DND-41 (cell line): Measurements from ENCODE around the gene DNAH17.

Experiments used
- ATAC-seq: fragments of 200-7000 bp; cut with Tn5 transposase; 3 replicates; pipeline ENCODE4 v1.9.1; 2021; ENCODE audit warnings: low read depth; ENCODE audit not compliant: insufficient read depth
- DNase-seq: peaks from one replicate; pipeline ENCODE4 v3.0.0-alpha.2; 2020
- H2AFZ ChIP-seq: 2 replicates; pipeline ENCODE4 v1.6.0; 2012; ENCODE audit warnings: low read depth, low read length
- H3K27ac ChIP-seq: 2 replicates; pipeline ENCODE4 v1.5.1; 2012; ENCODE audit warnings: low read length, inconsistent platforms
- H3K27me3 ChIP-seq: fragments of 200-600 bp; sonication (generic); 2 replicates; pipeline ENCODE4 v1.6.0; 2012; ENCODE audit warnings: low read length, mild to moderate bottlenecking, inconsistent platforms; ENCODE audit not compliant: insufficient read depth, poor library complexity
- H3K36me3 ChIP-seq: 2 replicates; pipeline ENCODE4 v1.5.1; 2012; ENCODE audit warnings: low read length, inconsistent platforms; ENCODE audit not compliant: insufficient read depth
- H3K4me1 ChIP-seq: 2 replicates; pipeline ENCODE4 v1.5.1; 2012; ENCODE audit warnings: mild to moderate bottlenecking, low read length; ENCODE audit not compliant: insufficient read depth
- H3K4me2 ChIP-seq: 2 replicates; pipeline ENCODE4 v1.6.0; 2012; ENCODE audit warnings: mild to moderate bottlenecking, moderate library complexity, low read length, inconsistent platforms; ENCODE audit not compliant: insufficient read depth
- H3K4me3 ChIP-seq, 2 experiments: fragments of 200-600 bp in 1 of 2; shearing (Covaris generic) in 1 of 2; 2 replicates each; pipeline ENCODE4 v1.5.1; 2012 to 2016; ENCODE audit warnings: inconsistent platforms in 2 of 2, low read length in 2 of 2, mild to moderate bottlenecking in 2 of 2, low read depth in 1 of 2, moderate library complexity in 1 of 2
- H3K79me2 ChIP-seq: 2 replicates; pipeline ENCODE4 v1.6.0; 2012; ENCODE audit warnings: low read length, inconsistent platforms; ENCODE audit not compliant: insufficient read depth
- H3K9ac ChIP-seq: 2 replicates; pipeline ENCODE4 v1.6.0; 2012; ENCODE audit warnings: low read depth, mild to moderate bottlenecking, inconsistent platforms, low read length, moderate library complexity
- H3K9me3 ChIP-seq: 2 replicates; pipeline ENCODE4 v1.5.1; 2012; ENCODE audit warnings: low read length, moderate library complexity, mild to moderate bottlenecking, inconsistent platforms; ENCODE audit not compliant: insufficient read depth, severe bottlenecking
- H4K20me1 ChIP-seq: 2 replicates; pipeline ENCODE4 v1.6.0; 2012; ENCODE audit warnings: low read length; ENCODE audit not compliant: insufficient read depth
- EZH2 ChIP-seq: IDR thresholded peaks from 3 replicates; pipeline ENCODE4 v1.6.1; 2012; ENCODE audit warnings: borderline replicate concordance, low read depth, mild to moderate bottlenecking, moderate library complexity, low read length, inconsistent platforms; ENCODE audit not compliant: severe bottlenecking
- TF ChIP-seq, protein P1 (sequence below): IDR thresholded peaks from 2 replicates; pipeline ENCODE4 v1.5.1; 2012; ENCODE audit warnings: borderline replicate concordance, low read length, moderate library complexity, mild to moderate bottlenecking; ENCODE audit not compliant: poor library complexity, severe bottlenecking; ENCODE audit errors: extremely low read depth

DNAH17 gene

DNA sequence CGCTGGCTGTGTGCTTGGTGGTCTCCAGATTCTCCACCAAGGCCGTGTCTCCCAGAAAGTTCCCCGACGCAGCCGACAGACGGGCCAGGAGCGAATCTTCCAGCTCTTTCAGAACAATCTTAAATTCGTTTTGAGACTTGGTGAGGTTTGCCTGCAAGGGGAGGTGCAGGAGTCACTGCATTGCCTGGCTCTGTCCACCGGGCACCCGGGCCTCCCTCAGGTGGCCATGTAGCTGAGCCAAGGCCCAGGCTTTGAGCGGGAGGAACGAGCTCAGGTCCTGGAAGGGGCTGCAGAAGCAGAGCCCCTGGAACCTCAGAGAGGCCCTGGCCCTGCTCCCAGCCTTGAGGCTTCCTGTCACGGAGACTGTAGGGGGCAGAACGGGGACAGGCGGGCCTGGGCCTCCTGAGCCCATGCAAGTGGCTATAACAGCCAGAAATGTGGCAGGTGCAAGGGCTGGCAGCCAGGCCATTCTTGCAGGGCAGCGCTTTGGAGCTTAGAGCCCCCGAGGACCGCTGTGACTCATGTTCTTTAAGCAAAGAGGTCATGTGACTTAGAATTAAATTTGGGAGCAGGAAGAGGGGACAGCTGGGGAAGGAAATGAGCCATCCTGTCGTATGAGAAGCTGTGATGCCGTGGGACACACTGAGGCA lies 126.4 kb downstream of the DNAH17 start:
- ATAC-seq (no peak), DNase-seq (no peak)
- no peaks in the 10 kb centered on the region for H3K79me2 ChIP-seq
- no peaks in the 10 kb centered on the region for H3K4me1 ChIP-seq
- H3K27ac ChIP-seq = no peak overlapping the region
- H3K4me2 ChIP-seq = no peak overlapping the region
- TF ChIP-seq EZH2 = no peak
- TF ChIP-seq, protein P1, sequence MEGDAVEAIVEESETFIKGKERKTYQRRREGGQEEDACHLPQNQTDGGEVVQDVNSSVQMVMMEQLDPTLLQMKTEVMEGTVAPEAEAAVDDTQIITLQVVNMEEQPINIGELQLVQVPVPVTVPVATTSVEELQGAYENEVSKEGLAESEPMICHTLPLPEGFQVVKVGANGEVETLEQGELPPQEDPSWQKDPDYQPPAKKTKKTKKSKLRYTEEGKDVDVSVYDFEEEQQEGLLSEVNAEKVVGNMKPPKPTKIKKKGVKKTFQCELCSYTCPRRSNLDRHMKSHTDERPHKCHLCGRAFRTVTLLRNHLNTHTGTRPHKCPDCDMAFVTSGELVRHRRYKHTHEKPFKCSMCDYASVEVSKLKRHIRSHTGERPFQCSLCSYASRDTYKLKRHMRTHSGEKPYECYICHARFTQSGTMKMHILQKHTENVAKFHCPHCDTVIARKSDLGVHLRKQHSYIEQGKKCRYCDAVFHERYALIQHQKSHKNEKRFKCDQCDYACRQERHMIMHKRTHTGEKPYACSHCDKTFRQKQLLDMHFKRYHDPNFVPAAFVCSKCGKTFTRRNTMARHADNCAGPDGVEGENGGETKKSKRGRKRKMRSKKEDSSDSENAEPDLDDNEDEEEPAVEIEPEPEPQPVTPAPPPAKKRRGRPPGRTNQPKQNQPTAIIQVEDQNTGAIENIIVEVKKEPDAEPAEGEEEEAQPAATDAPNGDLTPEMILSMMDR = no peak
- H2AFZ ChIP-seq = no peak overlapping the region
- H3K9me3 ChIP-seq = no peaks in the 10 kb centered on the region
- H3K9ac ChIP-seq = no peak overlapping the region
- no peak overlapping the region for H3K4me3 ChIP-seq
- H3K36me3 ChIP-seq = no peaks in the 10 kb centered on the region
- H4K20me1 ChIP-seq = no peaks in the 10 kb centered on the region
- H3K27me3 ChIP-seq = no peaks in the 10 kb centered on the region

DNA sequence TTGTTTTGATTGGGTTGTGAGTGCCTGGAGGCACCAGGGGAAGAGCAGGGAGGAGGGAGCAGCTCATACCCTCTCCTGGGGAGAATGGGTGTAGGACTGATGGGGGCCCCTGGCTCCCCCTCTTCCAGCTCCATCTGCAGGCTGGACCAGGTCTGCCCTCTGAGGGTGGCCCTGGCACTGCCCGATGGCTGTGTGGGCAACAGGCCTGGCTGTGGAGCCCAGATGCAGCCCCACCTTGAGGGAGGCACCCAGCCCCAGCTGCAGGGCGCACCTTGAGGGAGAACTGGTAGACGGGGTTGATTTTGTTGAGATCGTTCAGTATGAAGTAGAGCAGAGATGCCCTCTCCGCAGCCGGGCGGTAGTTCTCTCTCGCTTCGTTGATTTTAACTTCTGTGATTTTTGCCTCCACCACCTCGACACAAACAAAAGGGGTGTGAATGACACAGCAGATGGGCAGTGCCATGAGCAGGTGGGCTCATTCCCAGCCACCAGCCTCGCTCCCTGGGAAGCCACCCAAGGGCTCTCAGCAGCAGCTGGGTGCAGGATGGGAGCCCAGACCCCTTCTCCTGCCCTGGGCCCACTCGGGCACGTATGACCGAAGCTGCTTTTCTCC lies 127.1 kb downstream of the DNAH17 start:
- DNase-seq = no peak

DNA sequence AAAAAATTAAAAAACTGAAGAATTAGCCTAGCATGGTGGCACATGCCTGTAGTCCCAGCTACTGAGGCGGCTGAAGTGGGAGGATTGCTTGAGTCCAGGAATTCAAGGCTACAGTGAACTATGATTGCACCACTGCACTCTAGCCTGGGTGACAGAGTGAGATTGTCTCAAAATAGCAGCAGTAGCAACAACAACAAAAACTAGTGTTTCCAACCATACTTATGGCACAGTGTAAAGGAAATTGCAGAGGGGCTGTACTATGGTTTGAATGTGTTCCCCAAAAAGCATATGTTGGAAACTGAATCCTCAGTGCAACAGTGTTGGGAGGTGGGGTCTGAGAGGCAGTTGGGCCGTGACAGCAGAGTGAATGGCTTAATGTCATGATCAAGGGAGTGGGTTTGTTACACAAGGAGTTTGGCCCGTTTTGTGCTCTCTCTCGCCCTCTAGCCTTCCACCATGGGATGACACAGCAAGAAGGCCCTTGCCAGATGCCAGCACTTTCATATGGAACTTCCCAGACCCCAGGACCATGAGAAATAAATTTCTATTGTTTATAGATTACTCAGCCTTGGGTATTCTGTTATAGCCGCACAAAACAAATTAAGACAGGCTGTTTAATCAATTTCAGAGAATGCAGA lies 128.7 kb downstream of the DNAH17 start:
- no peak for ATAC-seq
- Histone ChIP-seq H3K4me3 (no peak overlapping the region), H3K27ac (no peak overlapping the region), H3K79me2 (no peaks in the 10 kb centered on the region), H2AFZ (no peak overlapping the region), H3K27me3 (no peaks in the 10 kb centered on the region), H4K20me1 (no peaks in the 10 kb centered on the region), H3K4me1 (no peaks in the 10 kb centered on the region), H3K4me2 (no peak overlapping the region), H3K9ac (no peak overlapping the region), H3K36me3 (no peaks in the 10 kb centered on the region), H3K9me3 (no peaks in the 10 kb centered on the region)
- DNase-seq = peak; percentile 23
- TF ChIP-seq, protein P1 = peak; percentile 52
- TF ChIP-seq EZH2 = no peak

More for the DNA sequence above, 127.1 kb downstream of the DNAH17 start:
- Histone ChIP-seq H3K9me3 (no peaks in the 10 kb centered on the region), H3K79me2 (no peaks in the 10 kb centered on the region), H3K4me2 (no peak overlapping the region), H3K36me3 (no peaks in the 10 kb centered on the region), H3K27ac (no peak overlapping the region), H3K4me3 (no peak overlapping the region), H4K20me1 (no peaks in the 10 kb centered on the region), H3K9ac (no peak overlapping the region), H3K4me1 (no peaks in the 10 kb centered on the region), H3K27me3 (no peaks in the 10 kb centered on the region), H2AFZ (no peak overlapping the region)
- no peak for ATAC-seq
- no peak for TF ChIP-seq EZH2
- TF ChIP-seq, protein P1 = no peak
